Activated CD4-positive, alpha-beta T cell treated with anti-CD3 and anti-CD28 coated beads, Interleukin-2, amount 10 ng/mL, durations not matched to agents 7 days and 5 days (primary cell): ENCODE results near the gene KRTAP1-1. TPM values are rescaled to one million over a fixed set of nuclear protein-coding genes. Genes with fewer than 3 reads are reported as not detected.
"Not testable (repeated sequence)": the region's sequence is repeated elsewhere in the genome, so short reads cannot be mapped to it uniquely, and the experiment has no call there.

ENCODE experiments used
- CTCF ChIA-PET: fragments of 350-600 bp; sonication (Branson Sonifier 250); formaldehyde crosslinking; loops from one replicate; lab custom pipeline; 2021; ENCODE audit warnings: antibody characterized with exemption; lab: Charles Lee
- POLR2A ChIA-PET: fragments of 350-600 bp; sonication (Branson Sonifier 250); formaldehyde crosslinking; loops from one replicate; lab custom pipeline; 2021; ENCODE audit warnings: antibody characterized with exemption; lab: Charles Lee
- DNase-seq: peaks from one replicate; pipeline ENCODE4 v3.0.0-alpha.2; 2020
- H3K27ac Mint-ChIP-seq: one replicate; pipeline ENCODE4 v1.8.0; 2021; ENCODE audit warnings: mild to moderate bottlenecking, moderate library complexity, mixed read lengths
- H3K27me3 Mint-ChIP-seq: one replicate; pipeline ENCODE4 v1.8.0; 2021; ENCODE audit warnings: mixed read lengths
- H3K36me3 Mint-ChIP-seq: one replicate; pipeline ENCODE4 v1.8.0; 2021; ENCODE audit warnings: low read depth, mixed read lengths
- H3K4me1 Mint-ChIP-seq: one replicate; pipeline ENCODE4 v1.8.0; 2021; ENCODE audit warnings: mixed read lengths
- H3K4me3 Mint-ChIP-seq: one replicate; pipeline ENCODE4 v1.8.0; 2021; ENCODE audit warnings: mild to moderate bottlenecking, moderate library complexity, mixed read lengths
- H3K9me3 Mint-ChIP-seq: one replicate; pipeline ENCODE4 v1.8.0; 2021; ENCODE audit warnings: mixed read lengths
- total RNA-seq, 2 experiments: library from RNA; stranded (reverse); gene quantifications; one replicate each; pipeline ENCODE4 v1.2.3, GENCODE V29; 2021

KRTAP1-1 gene
- total RNA-seq = not detected

DNA sequence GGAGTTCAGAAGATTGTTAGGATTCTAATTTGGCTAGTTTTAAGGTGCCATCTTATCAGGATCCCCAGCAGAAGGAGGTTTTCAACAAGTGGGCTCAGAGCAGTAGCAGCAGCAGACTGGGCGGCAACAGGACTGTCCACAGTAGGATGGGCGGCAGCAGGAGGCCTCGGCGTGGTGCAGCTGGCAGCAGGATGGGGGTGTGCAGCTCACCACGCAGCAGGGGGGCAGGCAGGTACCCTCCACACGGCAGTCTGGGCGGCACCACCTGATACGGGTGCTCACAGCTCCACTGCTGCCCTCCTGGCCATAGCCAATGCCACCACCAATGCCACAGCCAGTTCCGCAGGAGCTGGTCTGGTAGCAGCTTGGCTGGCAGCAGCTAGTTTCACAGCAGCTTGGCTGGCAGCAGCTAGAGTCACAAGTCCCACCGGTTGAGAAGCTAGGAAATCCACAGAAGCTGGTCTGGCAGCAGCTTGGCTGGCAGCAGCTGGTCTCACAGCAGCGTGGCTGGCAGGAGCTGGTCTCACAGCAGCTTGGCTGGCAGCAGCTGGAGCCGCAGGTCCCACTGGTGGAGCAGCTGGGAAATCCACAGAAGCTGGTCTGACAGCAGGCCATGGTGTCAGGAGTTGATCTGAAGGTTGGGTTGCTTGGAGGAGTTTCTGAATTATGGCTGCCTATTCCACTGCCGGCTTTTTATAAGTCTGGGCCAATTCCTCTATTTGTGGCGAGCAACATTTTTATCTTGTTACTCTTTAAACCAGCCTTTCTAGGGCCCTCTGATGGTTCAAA is at the start of gene KRTAP1-1:
Gene KRTAP1-1 (minus strand): TSS at position 668 of the 789 bp plus-strand sequence. CDS start 53 bp downstream, at position 615.
- peaks cover 16% of the 10 kb centered on the region for H3K27me3 Mint-ChIP-seq
- H3K4me1 Mint-ChIP-seq, H3K27ac Mint-ChIP-seq, CTCF ChIA-PET, H3K36me3 Mint-ChIP-seq, DNase-seq, H3K9me3 Mint-ChIP-seq, POLR2A ChIA-PET, H3K4me3 Mint-ChIP-seq: not testable (repeated sequence)

- H3K36me3 Mint-ChIP-seq, H3K4me3 Mint-ChIP-seq, POLR2A ChIA-PET, DNase-seq, CTCF ChIA-PET, H3K27me3 Mint-ChIP-seq, H3K4me1 Mint-ChIP-seq, H3K27ac Mint-ChIP-seq, H3K9me3 Mint-ChIP-seq: not testable (repeated sequence)
Measured at GRCh38 chr17:41088760-41089352, 47.6 kb upstream of the KRTAP1-1 start.

DNA sequence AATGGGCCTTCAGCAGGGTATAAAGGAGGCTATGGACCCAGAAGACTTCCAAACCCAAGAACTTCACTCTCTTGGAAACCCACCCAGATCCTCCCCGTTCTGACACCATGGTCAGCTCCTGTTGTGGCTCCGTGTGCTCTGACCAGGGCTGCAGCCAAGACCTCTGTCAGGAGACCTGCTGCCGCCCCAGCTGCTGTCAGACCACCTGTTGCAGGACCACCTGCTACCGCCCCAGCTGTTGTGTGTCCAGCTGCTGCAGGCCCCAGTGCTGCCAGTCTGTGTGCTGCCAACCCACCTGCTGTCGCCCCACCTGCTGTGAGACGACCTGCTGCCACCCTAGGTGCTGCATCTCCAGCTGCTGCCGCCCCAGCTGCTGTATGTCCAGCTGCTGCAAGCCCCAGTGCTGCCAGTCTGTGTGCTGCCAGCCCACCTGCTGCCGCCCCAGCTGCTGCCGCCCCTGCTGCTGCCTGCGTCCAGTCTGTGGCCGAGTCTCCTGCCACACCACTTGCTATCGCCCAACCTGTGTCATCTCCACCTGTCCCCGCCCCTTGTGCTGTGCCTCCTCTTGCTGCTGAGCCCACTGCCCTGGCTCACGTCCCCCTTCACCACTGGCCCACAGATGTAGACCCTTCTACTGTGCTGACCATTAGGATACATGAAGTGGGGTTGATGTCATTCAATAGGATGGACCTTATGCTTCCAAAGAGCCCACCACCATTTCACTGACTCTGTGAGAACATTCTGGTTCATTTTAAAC is 43.0 kb upstream of the KRTAP1-1 start, which contains the start of gene KRTAP4-7:
Gene KRTAP4-7 (plus strand): TSS at position 51 of the 757 bp plus-strand sequence. CDS start 57 bp downstream, at position 108.
- not testable (repeated sequence) for DNase-seq, H3K27ac Mint-ChIP-seq

GRCh38 chr17:41083427-41083826 is 42.2 kb upstream of the KRTAP1-1 start:
- H3K9me3 Mint-ChIP-seq, CTCF ChIA-PET, POLR2A ChIA-PET, DNase-seq, H3K4me3 Mint-ChIP-seq, H3K27ac Mint-ChIP-seq, H3K27me3 Mint-ChIP-seq, H3K4me1 Mint-ChIP-seq, H3K36me3 Mint-ChIP-seq: not testable (repeated sequence)

More for the DNA sequence above, 43.0 kb upstream of the KRTAP1-1 start, which contains the start of gene KRTAP4-7:
- H3K36me3 Mint-ChIP-seq, H3K4me3 Mint-ChIP-seq, CTCF ChIA-PET, H3K9me3 Mint-ChIP-seq, H3K27me3 Mint-ChIP-seq, POLR2A ChIA-PET, H3K4me1 Mint-ChIP-seq: not testable (repeated sequence)

- H3K4me3 Mint-ChIP-seq = no peak overlapping the region
- no peak for DNase-seq
- H3K9me3 Mint-ChIP-seq = no peaks in the 10 kb centered on the region
- H3K36me3 Mint-ChIP-seq = no peaks in the 10 kb centered on the region
- peaks cover 10% of the 10 kb centered on the region for H3K27me3 Mint-ChIP-seq
- H3K27ac Mint-ChIP-seq = no peak overlapping the region
- POLR2A ChIA-PET = no interaction called here
- CTCF ChIA-PET = no interaction called here
- H3K4me1 Mint-ChIP-seq = no peaks in the 10 kb centered on the region
Measured at GRCh38 chr17:41082626-41083025, 41.4 kb upstream of the KRTAP1-1 start.

DNA sequence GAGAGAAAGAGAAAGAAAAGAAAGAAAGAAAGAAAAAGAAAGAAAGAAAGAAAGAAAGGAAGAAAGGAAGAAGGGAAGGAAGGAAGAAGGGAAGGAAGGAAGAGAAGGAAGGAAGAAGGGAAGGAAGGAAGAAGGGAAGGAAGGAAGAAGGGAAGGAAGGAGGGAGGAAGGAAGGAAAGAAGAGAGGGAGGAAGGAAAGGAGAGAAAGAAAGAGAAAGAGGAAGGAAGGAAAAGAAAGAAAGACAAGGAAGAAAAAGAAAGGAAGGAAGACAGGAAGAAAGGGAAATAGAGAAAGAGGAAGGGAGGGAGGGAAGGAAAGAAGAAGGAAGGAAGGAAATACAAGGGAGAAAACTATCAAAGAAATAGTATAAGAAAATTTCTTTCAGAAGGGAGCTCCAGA is 35.5 kb upstream of the KRTAP1-1 start:
- Mint-ChIP-seq H3K27me3 (peaks cover 20% of the 10 kb centered on the region), H3K4me1 (no peaks in the 10 kb centered on the region), H3K9me3 (no peaks in the 10 kb centered on the region), H3K4me3 (no peak overlapping the region), H3K27ac (no peak overlapping the region), H3K36me3 (no peaks in the 10 kb centered on the region)
- ChIA-PET CTCF (no interaction called here), POLR2A (no interaction called here)
- no peak for DNase-seq

DNA sequence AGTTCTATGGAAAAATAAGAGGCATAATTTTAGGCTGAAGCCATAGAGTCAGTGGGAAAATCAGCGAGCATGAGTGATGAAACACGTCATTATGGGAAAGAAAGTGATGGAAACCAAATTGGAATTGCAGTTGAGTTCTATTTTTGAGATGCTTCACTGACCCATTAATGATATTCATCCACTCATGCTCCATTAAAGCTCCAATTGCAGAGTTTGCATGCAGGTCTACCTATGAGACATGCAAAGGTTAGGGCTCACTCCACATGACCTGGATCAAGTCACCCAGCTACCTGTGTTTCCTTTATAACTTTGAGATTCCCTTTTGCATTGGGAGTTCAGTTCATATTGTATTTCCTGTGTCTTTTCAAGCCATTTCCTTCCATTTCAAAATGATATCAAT is 32.4 kb upstream of the KRTAP1-1 start:
- Mint-ChIP-seq H3K9me3 (no peaks in the 10 kb centered on the region), H3K27me3 (peaks cover 19% of the 10 kb centered on the region), H3K4me1 (no peaks in the 10 kb centered on the region), H3K4me3 (no peak overlapping the region), H3K36me3 (no peaks in the 10 kb centered on the region), H3K27ac (no peak overlapping the region)
- ChIA-PET CTCF (no interaction called here), POLR2A (no interaction called here)
- DNase-seq = no peak

GRCh38 chr17:41071606-41072360 is 30.5 kb upstream of the KRTAP1-1 start:
- H3K36me3 Mint-ChIP-seq = no peaks in the 10 kb centered on the region
- no peak overlapping the region for H3K4me3 Mint-ChIP-seq
- POLR2A ChIA-PET = no interaction called here
- H3K27me3 Mint-ChIP-seq = peaks cover 15% of the 10 kb centered on the region
- CTCF ChIA-PET = no interaction called here
- no peak overlapping the region for H3K27ac Mint-ChIP-seq
- H3K4me1 Mint-ChIP-seq = no peaks in the 10 kb centered on the region
- no peaks in the 10 kb centered on the region for H3K9me3 Mint-ChIP-seq
- DNase-seq = no peak

GRCh38 chr17:41069031-41069430 is 27.8 kb upstream of the KRTAP1-1 start:
- Mint-ChIP-seq H3K4me3 (no peak overlapping the region), H3K9me3 (no peaks in the 10 kb centered on the region), H3K27me3 (no peaks in the 10 kb centered on the region), H3K4me1 (no peaks in the 10 kb centered on the region), H3K36me3 (no peaks in the 10 kb centered on the region), H3K27ac (no peak overlapping the region)
- no peak for DNase-seq
- CTCF ChIA-PET = no interaction called here
- POLR2A ChIA-PET = no interaction called here

DNA sequence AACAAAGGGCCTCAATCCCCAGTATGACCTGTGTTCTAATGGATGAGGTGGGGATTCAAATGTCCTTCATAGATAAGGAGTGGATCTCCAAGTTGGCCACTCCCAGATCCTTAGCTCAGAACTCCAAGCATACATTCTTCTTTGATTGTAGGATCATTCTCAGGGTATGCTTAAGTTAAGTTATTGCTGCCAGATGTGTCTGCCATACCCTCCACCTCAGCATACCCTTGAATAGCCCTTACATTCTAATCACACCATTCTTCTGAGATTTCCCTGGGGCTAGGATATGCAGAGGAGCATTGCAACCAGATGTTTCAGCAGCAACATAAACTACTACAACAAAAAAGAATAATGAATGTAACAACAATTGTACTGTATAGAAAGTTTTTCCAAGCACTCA is 26.0 kb upstream of the KRTAP1-1 start:
- CTCF ChIA-PET = no interaction called here
- no peaks in the 10 kb centered on the region for H3K4me1 Mint-ChIP-seq
- POLR2A ChIA-PET = no interaction called here
- no peak overlapping the region for H3K4me3 Mint-ChIP-seq
- no peaks in the 10 kb centered on the region for H3K36me3 Mint-ChIP-seq
- peaks cover 2% of the 10 kb centered on the region for H3K27me3 Mint-ChIP-seq
- H3K27ac Mint-ChIP-seq = no peak overlapping the region
- H3K9me3 Mint-ChIP-seq = no peaks in the 10 kb centered on the region
- no peak for DNase-seq

DNA sequence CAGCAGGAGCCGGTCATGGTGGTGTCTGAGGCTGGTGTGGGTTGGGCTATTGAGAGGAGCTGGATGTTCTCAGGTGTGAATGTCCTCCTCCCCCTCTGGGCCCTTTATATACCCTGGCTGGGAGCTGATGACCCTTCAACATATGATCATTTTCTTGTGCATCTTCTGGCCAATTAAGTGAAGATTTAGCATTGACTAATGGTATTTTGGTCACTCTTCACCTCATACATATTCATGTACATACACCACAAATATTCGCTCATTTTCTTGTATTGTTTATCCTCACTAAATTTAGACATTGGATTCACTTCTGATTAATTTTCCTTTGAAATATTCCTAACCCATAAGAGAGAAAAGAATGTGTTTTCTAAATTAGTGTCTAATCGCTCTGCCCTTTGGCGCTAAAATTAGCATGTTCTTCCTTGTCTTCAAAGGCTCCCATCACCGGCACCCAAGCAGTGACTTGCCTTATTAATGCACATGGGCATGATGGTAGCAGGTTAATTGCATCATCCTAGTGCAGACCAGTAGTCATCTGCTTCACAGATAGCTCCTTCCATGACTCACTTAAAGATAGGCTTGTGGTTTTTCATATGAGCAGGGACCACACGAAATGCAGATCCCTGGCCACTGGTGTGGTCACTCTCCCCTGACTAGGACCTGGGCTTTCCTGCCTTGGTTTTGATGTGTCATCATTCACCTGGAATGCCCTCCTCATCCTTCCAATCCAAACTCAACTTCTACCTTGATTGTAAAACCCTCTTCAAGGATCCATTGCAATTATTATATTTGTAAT is 24.8 kb upstream of the KRTAP1-1 start, which contains the start of gene KRTAP2-4:
Gene KRTAP2-4 (minus strand): TSS at position 51 of the 796 bp plus-strand sequence. CDS start 34 bp downstream, at position 17.
- CTCF ChIA-PET = no interaction called here

More for the DNA sequence above, 24.8 kb upstream of the KRTAP1-1 start, which contains the start of gene KRTAP2-4:
- Mint-ChIP-seq H3K9me3 (no peaks in the 10 kb centered on the region), H3K27me3 (peaks cover 11% of the 10 kb centered on the region), H3K27ac (no peak within 1 kb of the TSS), H3K4me3 (no peak within 1 kb of the TSS), H3K36me3 (no peaks in the 10 kb centered on the region), H3K4me1 (no peaks in the 10 kb centered on the region)
- POLR2A ChIA-PET = no interaction called here
- DNase-seq = no peak
